T47D (cell line): ENCODE data around the gene CDH7.

Experiments used
- DNase-seq, 2 experiments: peaks; one replicate each; pipeline versions ENCODE4 v3.0.0 to v3.0.0-alpha.2; 2011 to 2012; ENCODE audit warnings: low read depth in 1 of 2, low spot score in 1 of 2
- JUND ChIP-seq: IDR thresholded peaks from 2 replicates; pipeline ENCODE4 v1.6.1; 2012; ENCODE audit warnings: low read depth
- in situ Hi-C: cut with HindIII; loops from 2 replicates; pipeline ENCODE4 v1.10.0; 2016; ENCODE audit warnings: low sequenced_read_pairs, low pct_unique_long_range_greater_than_20kb

CDH7 gene

GRCh38 chr18:65752625-65753325, 2.0 kb downstream of the CDH7 start:
- DNase-seq, result no peak
- in situ Hi-C loops, result no loop called here
- no peak for TF ChIP-seq JUND

DNA sequence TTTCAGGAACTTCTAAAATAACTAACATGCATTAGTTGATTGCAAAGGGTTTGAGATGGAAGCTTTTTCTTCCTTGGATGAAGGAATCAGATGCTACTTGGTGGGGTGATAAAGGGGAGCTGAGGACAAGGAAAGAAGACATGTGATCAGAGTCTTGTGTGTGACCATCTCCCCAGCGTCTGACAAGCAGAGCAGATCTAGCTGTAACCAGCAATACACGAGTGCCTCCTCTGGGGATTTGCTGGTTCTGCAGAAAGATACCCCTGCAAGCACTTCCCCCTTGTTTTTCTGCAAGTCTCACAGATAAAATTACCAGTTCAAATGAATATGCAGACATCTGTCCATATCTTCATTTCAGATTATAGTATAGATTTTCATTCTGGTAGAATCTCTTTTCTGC, 2.7 kb downstream of the CDH7 start:
- in situ Hi-C loops, result no loop called here
- TF ChIP-seq JUND, result no peak
- peak; percentile 13 to 55 for DNase-seq

DNA sequence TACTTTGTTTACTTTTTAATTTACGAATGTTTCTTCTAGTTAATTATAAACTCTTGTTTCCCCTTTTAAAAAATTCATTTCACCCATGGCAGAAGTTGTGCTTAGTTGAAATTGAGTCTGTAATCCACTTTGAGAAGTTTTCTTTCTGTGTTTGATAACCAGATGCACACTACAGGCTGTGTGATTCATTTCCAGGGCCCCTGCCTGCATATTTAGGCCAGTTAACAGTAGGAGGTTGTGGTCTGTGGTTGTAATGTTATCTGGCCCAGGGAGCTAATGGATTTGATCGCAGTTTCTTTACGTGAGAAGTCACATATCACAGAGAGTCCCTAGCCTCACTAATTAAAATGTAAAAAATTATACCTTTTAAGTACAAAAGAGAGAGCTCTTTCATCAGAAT, 3.3 kb downstream of the CDH7 start:
- TF ChIP-seq JUND, result no peak
- no peak for DNase-seq
- in situ Hi-C loops, result no loop called here

DNA sequence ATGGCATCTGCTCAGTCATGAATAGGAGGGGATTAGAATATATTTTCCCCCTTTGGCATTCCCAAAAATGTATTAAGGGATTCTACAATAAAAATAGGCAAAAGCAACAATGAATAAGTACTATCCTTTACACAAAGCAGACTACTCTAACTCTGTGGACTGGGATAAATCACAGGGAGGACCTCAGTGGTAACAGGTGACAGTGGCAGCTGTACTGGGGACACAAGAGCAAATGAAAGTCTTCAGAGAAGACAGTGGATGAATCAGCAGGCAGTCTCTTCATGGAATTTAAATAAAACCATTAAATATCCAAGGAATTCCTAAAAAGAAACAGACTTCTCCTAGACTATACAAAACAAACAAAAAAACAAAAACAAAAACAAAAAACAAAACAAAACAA, 4.8 kb downstream of the CDH7 start:
- TF ChIP-seq JUND, result no peak
- in situ Hi-C loops, result no loop called here
- DNase-seq, result no peak

GRCh38 chr18:65760457-65760856, 9.6 kb downstream of the CDH7 start:
- in situ Hi-C loops, result no loop called here
- TF ChIP-seq JUND, result no peak
- DNase-seq, result no peak

DNA sequence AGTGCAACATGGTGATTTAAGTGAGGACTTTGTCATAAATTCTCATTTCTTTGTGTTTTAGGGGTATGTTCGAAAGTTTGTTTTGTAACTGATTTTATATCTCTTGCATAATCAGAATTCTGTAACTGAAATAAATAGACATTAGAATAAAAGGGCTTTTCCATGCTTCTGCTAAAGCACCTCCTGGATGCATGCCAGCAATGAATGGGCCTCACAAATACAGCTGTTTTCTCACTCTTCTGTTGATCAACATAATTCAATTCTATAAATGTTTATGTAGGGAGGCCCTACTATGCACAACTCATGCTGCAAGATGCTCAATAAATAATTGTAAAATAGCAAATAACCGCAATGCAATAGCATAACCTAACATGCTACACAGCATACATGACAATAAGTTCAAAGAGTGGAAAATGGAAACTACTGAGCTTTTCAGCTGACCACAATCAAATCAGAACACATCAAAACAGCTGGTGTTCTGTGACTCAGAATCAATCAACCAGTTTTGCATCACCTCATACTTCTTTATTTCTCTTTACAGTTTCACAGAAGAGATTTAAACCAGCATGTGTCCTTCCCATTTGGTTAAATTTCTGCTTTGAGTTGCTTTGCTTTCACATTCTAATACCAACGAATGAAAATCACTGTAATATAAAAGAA, 11.0 kb downstream of the CDH7 start:
- DNase-seq, result no peak
- in situ Hi-C loops, result no loop called here

GRCh38 chr18:65762556-65762955, 11.7 kb downstream of the CDH7 start:
- no peak for TF ChIP-seq JUND
- in situ Hi-C loops, result no loop called here
- peak in 1 of 2 experiments; percentile 41 for DNase-seq

More for the DNA sequence above, 11.0 kb downstream of the CDH7 start:
- TF ChIP-seq JUND, result no peak

GRCh38 chr18:65767406-65767805, 16.6 kb downstream of the CDH7 start:
- DNase-seq, result no peak
- in situ Hi-C loops, result no loop called here

DNA sequence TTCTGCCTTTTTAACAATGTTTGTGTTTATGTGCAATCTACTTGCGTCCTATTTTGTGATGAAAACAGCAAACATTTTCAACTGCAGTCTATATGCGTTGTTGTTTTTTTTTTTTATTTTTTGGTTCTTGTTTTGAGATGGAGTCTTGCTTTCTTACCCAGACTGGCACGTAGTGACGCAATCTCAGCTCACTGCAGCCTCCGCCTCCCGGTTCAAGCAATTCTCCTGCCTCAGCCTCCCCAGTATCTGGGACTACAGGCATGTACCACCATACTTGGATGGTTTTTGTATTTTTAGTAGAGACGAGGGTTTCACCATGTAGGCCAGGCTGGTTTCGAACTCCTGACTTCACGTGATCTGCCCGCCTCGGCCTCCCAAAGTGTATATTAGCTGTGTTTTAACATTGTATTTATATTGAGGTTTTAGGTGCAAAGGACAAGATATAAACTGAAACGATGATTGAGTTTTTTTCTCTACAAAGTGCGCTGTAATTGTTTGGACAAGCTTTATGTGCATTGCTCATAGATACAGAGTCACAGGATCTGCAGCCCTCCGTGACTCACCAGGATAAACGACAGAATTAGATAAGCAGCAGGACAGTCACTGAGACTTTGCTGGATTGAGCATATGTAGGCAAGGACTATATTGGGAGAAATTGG, 17.4 kb downstream of the CDH7 start:
- in situ Hi-C loops, result no loop called here
- no peak for DNase-seq
- TF ChIP-seq JUND, result no peak

More at GRCh38 chr18:65767406-65767805, 16.6 kb downstream of the CDH7 start:
- no peak for TF ChIP-seq JUND

GRCh38 chr18:65769652-65770051, 18.8 kb downstream of the CDH7 start:
- in situ Hi-C loops, result no loop called here
- no peak for TF ChIP-seq JUND
- DNase-seq, result no peak

DNA sequence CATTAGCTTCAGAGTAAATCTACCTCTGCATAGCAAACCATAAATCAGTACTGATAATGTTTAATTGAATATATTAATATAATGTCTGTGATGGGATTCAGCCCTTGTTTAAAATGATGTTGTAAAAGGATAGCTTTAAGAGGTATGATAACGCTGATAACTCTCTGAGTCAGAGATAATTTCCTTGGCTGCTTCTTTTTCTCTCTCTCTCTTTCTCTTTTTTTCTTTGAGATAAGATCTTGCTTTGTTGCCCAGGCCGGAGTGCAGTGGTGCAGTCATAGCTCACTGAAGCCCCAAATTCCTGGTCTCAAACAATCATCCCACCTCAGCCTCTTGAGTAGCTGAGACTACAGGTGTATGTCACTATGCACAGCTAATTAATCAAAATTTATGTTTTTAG, 35.7 kb downstream of the CDH7 start:
- DNase-seq, result no peak
- TF ChIP-seq JUND, result no peak
- in situ Hi-C loops, result no loop called here

GRCh38 chr18:65788373-65788772, 37.6 kb downstream of the CDH7 start:
- in situ Hi-C loops, result no loop called here
- peak in 1 of 2 experiments; percentile 36 for DNase-seq
- TF ChIP-seq JUND, result no peak

DNA sequence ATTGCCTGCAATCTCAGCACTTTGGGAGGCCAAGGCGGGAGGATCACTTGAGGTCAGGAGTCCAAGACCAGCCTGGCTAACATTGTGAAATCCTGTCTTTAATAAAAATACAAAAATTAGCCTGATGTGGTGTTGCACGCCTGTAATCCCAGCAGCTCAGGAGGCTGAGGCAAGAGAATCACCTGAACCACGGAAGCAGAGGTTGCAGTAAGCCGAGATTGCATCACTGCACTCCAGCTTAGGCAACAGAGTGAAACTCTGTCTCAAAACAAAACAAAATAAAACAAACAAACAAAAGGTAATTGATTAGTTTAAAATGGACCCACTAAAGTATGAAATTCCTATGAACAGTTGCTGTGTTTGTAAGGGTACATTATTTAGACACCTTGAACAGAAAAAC, 39.8 kb downstream of the CDH7 start:
- DNase-seq, result no peak
- in situ Hi-C loops, result no loop called here
- no peak for TF ChIP-seq JUND
